Measurements from ENCODE around the gene PLA2G12A.

The PLA2G12A gene

GRCh38 chr4:109748114-109748513 lies 18.2 kb upstream of the PLA2G12A start:
- DNase-seq (ENCODE audit: low read depth) = no peak
- Histone ChIP-seq H3K4me3 (ENCODE audit: low read length) (no peak overlapping the region), H3K36me3 (ENCODE audit: control insufficient read depth, insufficient read depth, low read length, severe bottlenecking) (no peaks in the 10 kb centered on the region)

GRCh38 chr4:109746728-109747127 lies 16.9 kb upstream of the PLA2G12A start:
- Histone ChIP-seq H3K27me3 (replicated peaks; ENCODE audit: control insufficient read depth, insufficient read depth, low read length) (no peaks in the 10 kb centered on the region), H3K9ac (ENCODE audit: low read length) (no peak overlapping the region), H3K4me1 (ENCODE audit: control insufficient read depth, insufficient read depth, low read length) (no peaks in the 10 kb centered on the region), H3K4me3 (ENCODE audit: low read length) (no peak overlapping the region), H3K36me3 (ENCODE audit: control insufficient read depth, insufficient read depth, low read length, severe bottlenecking) (no peaks in the 10 kb centered on the region), H3K9me3 (ENCODE audit: control insufficient read depth, low read length) (no peaks in the 10 kb centered on the region)
- DNase-seq (ENCODE audit: low read depth) = no peak

More at GRCh38 chr4:109748114-109748513, 18.2 kb upstream of the PLA2G12A start:
- Histone ChIP-seq H3K27me3 (replicated peaks; ENCODE audit: control insufficient read depth, insufficient read depth, low read length) (no peaks in the 10 kb centered on the region), H3K9me3 (ENCODE audit: control insufficient read depth, low read length) (no peaks in the 10 kb centered on the region), H3K9ac (ENCODE audit: low read length) (no peak overlapping the region), H3K4me1 (ENCODE audit: control insufficient read depth, insufficient read depth, low read length) (no peaks in the 10 kb centered on the region)

GRCh38 chr4:109745830-109746229 lies 16.0 kb upstream of the PLA2G12A start:
- H3K36me3 ChIP-seq (ENCODE audit: control insufficient read depth, insufficient read depth, low read length, severe bottlenecking) = no peaks in the 10 kb centered on the region
- no peaks in the 10 kb centered on the region for H3K9me3 ChIP-seq (ENCODE audit: control insufficient read depth, low read length)
- H3K4me1 ChIP-seq (ENCODE audit: control insufficient read depth, insufficient read depth, low read length) = no peaks in the 10 kb centered on the region
- no peak overlapping the region for H3K9ac ChIP-seq (ENCODE audit: low read length)
- no peak for DNase-seq (ENCODE audit: low read depth)
- H3K4me3 ChIP-seq (ENCODE audit: low read length) = no peak overlapping the region
- H3K27me3 ChIP-seq (replicated peaks; ENCODE audit: control insufficient read depth, insufficient read depth, low read length) = no peaks in the 10 kb centered on the region

DNA sequence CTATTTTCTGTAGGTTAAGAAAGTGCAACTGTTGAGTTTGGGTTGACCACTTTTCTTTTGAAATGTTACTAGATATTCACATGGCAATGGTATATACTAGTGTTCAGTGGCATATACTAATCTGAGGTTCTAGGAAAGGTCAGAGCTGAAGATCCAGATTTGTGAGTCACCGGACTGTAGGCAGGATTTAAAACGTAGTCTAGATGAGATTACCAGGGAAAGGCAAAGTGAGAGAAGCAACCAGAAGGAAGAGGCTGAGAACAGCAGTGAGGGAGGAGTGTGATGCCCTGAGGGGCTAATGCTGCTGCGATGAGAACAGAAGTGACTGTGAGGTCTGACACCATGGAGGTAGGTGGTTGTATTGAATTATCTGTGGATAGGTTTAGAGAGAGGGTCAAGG lies 9.7 kb upstream of the PLA2G12A start:
- Histone ChIP-seq H3K9me3 (ENCODE audit: control insufficient read depth, low read length) (no peaks in the 10 kb centered on the region), H3K4me1 (ENCODE audit: control insufficient read depth, insufficient read depth, low read length) (peaks cover 4% of the 10 kb centered on the region), H3K36me3 (ENCODE audit: control insufficient read depth, insufficient read depth, low read length, severe bottlenecking) (no peaks in the 10 kb centered on the region), H3K27me3 (replicated peaks; ENCODE audit: control insufficient read depth, insufficient read depth, low read length) (no peaks in the 10 kb centered on the region), H3K9ac (ENCODE audit: low read length) (no peak overlapping the region), H3K4me3 (ENCODE audit: low read length) (no peak overlapping the region)
- no peak for DNase-seq (ENCODE audit: low read depth)

DNA sequence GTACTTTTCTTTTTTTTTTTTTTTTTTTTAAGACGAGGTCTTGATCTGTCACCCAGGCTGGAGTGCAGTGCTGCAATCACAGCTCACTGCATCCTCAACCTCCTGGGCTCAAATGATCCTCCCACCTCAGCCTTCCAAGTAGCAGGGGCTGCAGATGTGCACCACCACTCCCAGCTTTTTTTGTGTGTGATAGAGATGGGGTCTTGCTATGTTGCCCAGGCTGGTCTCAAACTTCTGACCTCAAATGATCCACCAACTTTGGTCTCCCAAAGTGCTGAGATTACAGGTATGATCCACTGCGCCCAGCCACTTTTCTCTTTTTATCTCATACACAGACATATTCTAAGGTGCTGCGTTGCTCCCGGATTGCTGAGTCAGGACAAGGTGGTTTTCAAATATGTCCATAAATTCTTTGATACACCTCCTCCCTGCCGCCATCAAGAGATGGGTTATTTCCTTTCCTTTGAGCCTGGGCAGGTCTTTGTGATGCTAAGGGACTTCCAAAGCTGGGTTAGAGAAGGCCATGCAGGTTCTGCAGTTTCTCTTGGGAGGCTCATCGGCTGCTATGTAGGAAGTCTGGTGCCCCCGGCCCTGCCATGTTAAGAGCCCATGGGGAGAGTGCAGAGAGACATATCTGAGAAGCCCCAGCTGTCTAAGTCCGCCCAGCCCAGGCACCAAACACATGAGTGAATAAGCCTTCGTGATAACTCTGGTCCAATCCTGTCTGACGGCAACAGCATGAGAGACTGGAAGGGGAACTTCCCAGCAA lies 8.4 kb upstream of the PLA2G12A start:
- no peak for DNase-seq (ENCODE audit: low read depth)
- Histone ChIP-seq H3K27me3 (replicated peaks; ENCODE audit: control insufficient read depth, insufficient read depth, low read length) (no peaks in the 10 kb centered on the region), H3K4me1 (ENCODE audit: control insufficient read depth, insufficient read depth, low read length) (peaks cover 4% of the 10 kb centered on the region), H3K36me3 (ENCODE audit: control insufficient read depth, insufficient read depth, low read length, severe bottlenecking) (no peaks in the 10 kb centered on the region), H3K9ac (ENCODE audit: low read length) (no peak overlapping the region), H3K4me3 (ENCODE audit: low read length) (no peak overlapping the region), H3K9me3 (ENCODE audit: control insufficient read depth, low read length) (no peaks in the 10 kb centered on the region)

DNA sequence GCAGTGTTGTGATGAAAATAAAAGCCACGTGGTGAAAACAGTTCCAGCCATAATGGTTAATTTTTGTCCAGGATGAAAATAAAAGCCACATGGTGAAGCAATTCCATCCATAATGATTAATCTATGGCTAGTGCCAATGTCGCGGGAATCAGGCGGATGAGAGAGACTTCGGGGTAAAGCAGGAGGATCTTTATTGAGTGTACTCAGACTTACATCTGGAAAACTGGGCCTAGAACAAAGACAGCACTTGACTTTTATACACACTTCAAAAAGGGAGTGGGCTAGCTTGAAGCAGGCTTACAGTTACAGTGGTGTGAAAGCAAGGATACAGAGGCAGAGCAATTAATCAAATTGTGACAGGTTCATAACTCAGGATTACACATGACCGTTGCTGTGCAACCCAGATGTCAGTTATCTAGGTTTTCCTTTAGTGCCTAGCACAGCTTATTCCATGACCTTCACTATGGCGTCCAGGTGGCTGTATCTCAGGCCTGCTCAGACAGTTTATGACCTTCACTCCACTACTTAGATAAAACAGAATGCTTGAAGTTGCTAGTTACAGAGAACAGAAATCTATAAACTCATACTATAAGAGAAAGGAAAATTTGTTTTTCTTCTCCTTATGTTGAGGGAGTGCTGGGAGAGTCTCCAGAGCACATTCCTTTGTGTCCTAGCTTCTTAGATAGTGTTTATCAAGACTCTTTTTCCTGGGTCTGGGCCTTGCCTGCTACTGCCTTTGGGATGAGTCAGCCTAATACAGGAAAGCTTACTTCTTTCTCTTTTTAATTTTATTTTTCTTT lies 5.9 kb upstream of the PLA2G12A start:
- no peak for DNase-seq (ENCODE audit: low read depth)
- H3K4me1 ChIP-seq (ENCODE audit: control insufficient read depth, insufficient read depth, low read length) = peaks cover 4% of the 10 kb centered on the region
- H3K36me3 ChIP-seq (ENCODE audit: control insufficient read depth, insufficient read depth, low read length, severe bottlenecking) = no peaks in the 10 kb centered on the region
- no peak overlapping the region for H3K9ac ChIP-seq (ENCODE audit: low read length)
- no peaks in the 10 kb centered on the region for H3K27me3 ChIP-seq (replicated peaks; ENCODE audit: control insufficient read depth, insufficient read depth, low read length)
- no peaks in the 10 kb centered on the region for H3K9me3 ChIP-seq (ENCODE audit: control insufficient read depth, low read length)
- no peak overlapping the region for H3K4me3 ChIP-seq (ENCODE audit: low read length)

GRCh38 chr4:109733728-109734127 lies 3.9 kb upstream of the PLA2G12A start:
- Histone ChIP-seq H3K27me3 (replicated peaks; ENCODE audit: control insufficient read depth, insufficient read depth, low read length) (no peaks in the 10 kb centered on the region), H3K36me3 (ENCODE audit: control insufficient read depth, insufficient read depth, low read length, severe bottlenecking) (no peaks in the 10 kb centered on the region), H3K9me3 (ENCODE audit: control insufficient read depth, low read length) (no peaks in the 10 kb centered on the region), H3K4me3 (ENCODE audit: low read length) (no peak overlapping the region), H3K4me1 (ENCODE audit: control insufficient read depth, insufficient read depth, low read length) (peaks cover 9% of the 10 kb centered on the region), H3K9ac (ENCODE audit: low read length) (no peak overlapping the region)
- no peak for DNase-seq (ENCODE audit: low read depth)

GRCh38 chr4:109730619-109731545 lies 1.0 kb upstream of the PLA2G12A start:
- H3K9me3 ChIP-seq (ENCODE audit: control insufficient read depth, low read length) = no peaks in the 10 kb centered on the region
- peak overlapping the region; percentile 99 for H3K4me3 ChIP-seq (ENCODE audit: low read length)
- no peaks in the 10 kb centered on the region for H3K36me3 ChIP-seq (ENCODE audit: control insufficient read depth, insufficient read depth, low read length, severe bottlenecking)
- no peaks in the 10 kb centered on the region for H3K27me3 ChIP-seq (replicated peaks; ENCODE audit: control insufficient read depth, insufficient read depth, low read length)
- peak overlapping the region; percentile 95 for H3K9ac ChIP-seq (ENCODE audit: low read length)
- peaks cover 15% of the 10 kb centered on the region for H3K4me1 ChIP-seq (ENCODE audit: control insufficient read depth, insufficient read depth, low read length)
- DNase-seq (ENCODE audit: low read depth) = no peak

- H3K36me3 ChIP-seq (ENCODE audit: control insufficient read depth, insufficient read depth, low read length, severe bottlenecking) = no peaks in the 10 kb centered on the region
- no peaks in the 10 kb centered on the region for H3K27me3 ChIP-seq (replicated peaks; ENCODE audit: control insufficient read depth, insufficient read depth, low read length)
- DNase-seq (ENCODE audit: low read depth) = peak; percentile 29
- peak overlapping the region; percentile 99 for H3K4me3 ChIP-seq (ENCODE audit: low read length)
- H3K9me3 ChIP-seq (ENCODE audit: control insufficient read depth, low read length) = no peaks in the 10 kb centered on the region
- peaks cover 12% of the 10 kb centered on the region for H3K4me1 ChIP-seq (ENCODE audit: control insufficient read depth, insufficient read depth, low read length)
- H3K9ac ChIP-seq (ENCODE audit: low read length) = peak overlapping the region; percentile 94
Observed at GRCh38 chr4:109729117-109729717, 653 bp downstream of the PLA2G12A start.

DNA sequence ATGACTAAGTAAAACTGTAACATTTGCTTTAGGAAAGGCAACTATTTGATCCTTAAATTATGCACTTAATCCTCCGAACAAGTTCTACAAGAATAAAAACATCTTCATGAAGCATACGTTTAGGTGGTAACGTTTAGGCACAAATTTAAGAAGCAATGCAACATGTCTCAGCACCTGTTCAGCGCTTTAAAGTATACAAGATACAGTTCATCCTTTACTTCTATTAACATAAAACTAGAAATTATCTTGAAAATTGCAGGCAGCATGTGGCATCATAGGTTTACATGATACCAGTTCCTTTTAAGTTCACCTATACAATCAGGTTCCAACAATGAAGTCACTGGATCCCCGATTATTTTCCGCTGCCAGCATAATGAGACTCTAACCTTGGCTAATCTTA lies 1.5 kb downstream of the PLA2G12A start:
- peaks cover 12% of the 10 kb centered on the region for H3K4me1 ChIP-seq (ENCODE audit: control insufficient read depth, insufficient read depth, low read length)
- H3K36me3 ChIP-seq (ENCODE audit: control insufficient read depth, insufficient read depth, low read length, severe bottlenecking) = no peaks in the 10 kb centered on the region

More for the DNA sequence above, 1.5 kb downstream of the PLA2G12A start:
- H3K4me3 ChIP-seq (ENCODE audit: low read length) = peak overlapping the region; percentile 99
- H3K9ac ChIP-seq (ENCODE audit: low read length) = peak overlapping the region; percentile 94
- no peaks in the 10 kb centered on the region for H3K9me3 ChIP-seq (ENCODE audit: control insufficient read depth, low read length)
- H3K27me3 ChIP-seq (replicated peaks; ENCODE audit: control insufficient read depth, insufficient read depth, low read length) = no peaks in the 10 kb centered on the region
- DNase-seq (ENCODE audit: low read depth) = no peak
